Measurements from ENCODE around the gene ASCC3. TPM values are rescaled to one million over a fixed set of nuclear protein-coding genes. Genes with fewer than 3 reads are reported as not detected.

ASCC3 gene
- total RNA-seq, 1 donor from 2014 or later: 112 TPM

GRCh38 chr6:100504786-100505737 lies 376.1 kb downstream of the ASCC3 start:
- DNase-seq (ENCODE audit: low read depth): peak; percentile 88

- DNase-seq (ENCODE audit: low read depth): no peak
Measured at GRCh38 chr6:100503043-100503705, 378.0 kb downstream of the ASCC3 start.

- DNase-seq (ENCODE audit: low read depth): peak; percentile 90
Measured at GRCh38 chr6:100493206-100493888, 387.8 kb downstream of the ASCC3 start.

- DNase-seq (ENCODE audit: low read depth): no peak
Measured at GRCh38 chr6:100491952-100492670, 389.0 kb downstream of the ASCC3 start.

- no peak for DNase-seq (ENCODE audit: low read depth)
Measured at GRCh38 chr6:100490065-100490464, 391.1 kb downstream of the ASCC3 start.

- no peak for DNase-seq (ENCODE audit: low read depth)
Measured at GRCh38 chr6:100488244-100488643, 392.9 kb downstream of the ASCC3 start.

- DNase-seq (ENCODE audit: low read depth): no peak
Measured at GRCh38 chr6:100487638-100488037, 393.5 kb downstream of the ASCC3 start.

- no peak for DNase-seq (ENCODE audit: low read depth)
Measured at GRCh38 chr6:100485268-100485667, 395.9 kb downstream of the ASCC3 start.

GRCh38 chr6:100484474-100484873 lies 396.7 kb downstream of the ASCC3 start:
- DNase-seq (ENCODE audit: low read depth): no peak

GRCh38 chr6:100482698-100483097 lies 398.4 kb downstream of the ASCC3 start:
- DNase-seq (ENCODE audit: low read depth): no peak

- DNase-seq (ENCODE audit: low read depth): peak; percentile 53
Measured at GRCh38 chr6:100479179-100480035, 401.7 kb downstream of the ASCC3 start.

GRCh38 chr6:100475554-100476320 lies 405.4 kb downstream of the ASCC3 start:
- no peak for DNase-seq (ENCODE audit: low read depth)

GRCh38 chr6:100473182-100473581 lies 407.9 kb downstream of the ASCC3 start:
- no peak for DNase-seq (ENCODE audit: low read depth)

GRCh38 chr6:100472674-100473073 lies 408.5 kb downstream of the ASCC3 start:
- peak; percentile 83 for DNase-seq (ENCODE audit: low read depth)

- DNase-seq (ENCODE audit: low read depth): no peak
Measured at GRCh38 chr6:100470422-100471120, 410.6 kb downstream of the ASCC3 start.

GRCh38 chr6:100469101-100469859 lies 411.8 kb downstream of the ASCC3 start:
- DNase-seq (ENCODE audit: low read depth): no peak

- no peak for DNase-seq (ENCODE audit: low read depth)
Measured at GRCh38 chr6:100468016-100468622, 413.0 kb downstream of the ASCC3 start.
